Right kidney (tissue), 1 donor: ENCODE results near the gene TERT.
A peak's percentile ranks its signal among the peaks of the same experiment; 100 is the strongest.

Experiments
- DNase-seq: peaks from one replicate; pipeline ENCODE4 v3.0.0-alpha.2; 2016

The TERT gene

GRCh38 chr5:1206521-1207412 lies 88.1 kb downstream of the TERT start:
- no peak for DNase-seq

- DNase-seq: no peak
Measured at GRCh38 chr5:1205255-1206180, 89.3 kb downstream of the TERT start.

- DNase-seq: peak; percentile 65
Measured at GRCh38 chr5:1204693-1205242, 90.1 kb downstream of the TERT start.

GRCh38 chr5:1203968-1204692 lies 90.7 kb downstream of the TERT start:
- DNase-seq: no peak

GRCh38 chr5:1203311-1203967 lies 91.4 kb downstream of the TERT start:
- DNase-seq: no peak
